Measurements from ENCODE around the gene LBR. TPM values are rescaled to one million over a fixed set of nuclear protein-coding genes. Genes with fewer than 3 reads are reported as not detected.
A peak's percentile ranks its signal among the peaks of the same experiment; 100 is the strongest.

LBR gene
- total and polyA plus RNA-seq, 2 experiments from 2014 or later = 50.6 to 91.3 TPM

DNA sequence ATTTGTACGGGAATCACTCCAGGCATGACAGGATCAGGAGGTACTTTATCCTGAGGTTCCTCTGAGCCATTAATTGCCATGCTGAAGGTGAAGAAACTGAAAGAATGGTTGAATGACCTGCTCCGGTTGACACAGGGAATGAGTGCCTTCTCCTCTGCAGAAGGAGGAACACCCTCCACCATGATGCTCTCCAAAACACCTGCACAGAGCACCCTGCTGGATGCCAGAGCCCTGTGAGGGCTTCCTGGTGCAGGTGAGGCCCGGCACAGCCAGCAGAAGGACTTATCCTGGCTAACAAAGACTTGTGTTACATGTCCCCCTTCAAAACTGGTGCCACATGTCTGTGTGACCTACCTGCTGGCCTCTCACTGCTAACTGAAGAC, 14.3 kb upstream of the LBR start (continued):
- TF ChIP-seq EZH2phosphoT487 (IDR thresholded peaks at IDR 0.05; ENCODE audit: unreplicated experiment) (no peak), POLR2AphosphoS5 (IDR thresholded peaks at IDR 0.05; ENCODE audit: low read depth) (no peak), ZNF114 (CRISPR knock-in tag; IDR thresholded peaks at IDR 0.05) (no peak), ZNF331 (CRISPR knock-in tag; IDR thresholded peaks at IDR 0.05; ENCODE audit: low read depth) (no peak), EZH2 (IDR thresholded peaks at IDR 0.05; ENCODE audit: low read depth, unreplicated experiment) (no peak), NANOG (IDR thresholded peaks at IDR 0.05; ENCODE audit: borderline replicate concordance) (no peak), JUNB (IDR thresholded peaks at IDR 0.05; ENCODE audit: unreplicated experiment) (no peak), CREB1 (CRISPR knock-in tag; IDR thresholded peaks at IDR 0.05; ENCODE audit: low read depth) (no peak)
- TF ChIP-seq, protein P1, sequence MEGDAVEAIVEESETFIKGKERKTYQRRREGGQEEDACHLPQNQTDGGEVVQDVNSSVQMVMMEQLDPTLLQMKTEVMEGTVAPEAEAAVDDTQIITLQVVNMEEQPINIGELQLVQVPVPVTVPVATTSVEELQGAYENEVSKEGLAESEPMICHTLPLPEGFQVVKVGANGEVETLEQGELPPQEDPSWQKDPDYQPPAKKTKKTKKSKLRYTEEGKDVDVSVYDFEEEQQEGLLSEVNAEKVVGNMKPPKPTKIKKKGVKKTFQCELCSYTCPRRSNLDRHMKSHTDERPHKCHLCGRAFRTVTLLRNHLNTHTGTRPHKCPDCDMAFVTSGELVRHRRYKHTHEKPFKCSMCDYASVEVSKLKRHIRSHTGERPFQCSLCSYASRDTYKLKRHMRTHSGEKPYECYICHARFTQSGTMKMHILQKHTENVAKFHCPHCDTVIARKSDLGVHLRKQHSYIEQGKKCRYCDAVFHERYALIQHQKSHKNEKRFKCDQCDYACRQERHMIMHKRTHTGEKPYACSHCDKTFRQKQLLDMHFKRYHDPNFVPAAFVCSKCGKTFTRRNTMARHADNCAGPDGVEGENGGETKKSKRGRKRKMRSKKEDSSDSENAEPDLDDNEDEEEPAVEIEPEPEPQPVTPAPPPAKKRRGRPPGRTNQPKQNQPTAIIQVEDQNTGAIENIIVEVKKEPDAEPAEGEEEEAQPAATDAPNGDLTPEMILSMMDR (conservative IDR thresholded peaks at IDR 0.05; ENCODE audit: low read depth in 2 of 2) = no peak

DNA sequence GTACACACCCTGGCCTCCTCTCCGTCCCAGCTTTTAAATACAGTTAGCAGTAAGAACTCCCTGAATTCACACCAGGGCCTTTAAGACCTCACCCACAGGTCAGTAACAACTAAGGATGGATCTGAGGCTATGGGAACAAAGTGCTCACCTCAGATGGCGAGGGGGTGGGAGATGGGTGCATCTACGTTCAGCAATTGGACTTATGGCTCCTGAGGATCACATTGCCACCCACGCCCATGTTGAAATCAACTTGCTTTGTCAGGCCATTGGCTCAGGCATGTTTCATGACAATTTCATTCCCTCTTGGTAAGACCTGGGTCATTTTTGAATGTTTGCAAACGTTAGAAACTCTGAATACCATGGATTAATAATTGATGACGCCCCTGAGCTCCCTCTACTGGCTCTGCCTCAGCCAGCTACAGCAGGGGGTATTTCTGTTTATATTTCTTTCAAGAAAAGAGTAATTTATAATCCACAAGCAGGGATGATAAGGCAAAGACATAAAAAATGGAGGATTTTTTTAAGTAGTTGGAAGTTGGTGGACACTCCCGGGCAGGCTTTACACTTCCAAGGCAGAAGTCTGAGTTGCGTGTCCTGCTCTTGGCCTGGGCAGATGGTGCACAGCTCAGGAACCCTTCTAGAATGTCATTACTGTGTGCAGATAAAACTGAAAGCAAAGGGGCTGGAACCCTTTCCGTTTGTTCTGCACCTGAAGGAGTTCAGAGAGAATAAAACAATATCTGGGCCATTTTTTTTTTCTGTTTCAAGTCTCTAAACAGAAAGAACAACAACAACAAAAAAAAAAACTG, 13.7 kb upstream of the LBR start:
- ATAC-seq = no peak
- Histone ChIP-seq H2AFZ (peak overlapping the region; percentile 20; the same call in 1 of the 2 replicates), H3K79me2 (replicated peaks; ENCODE audit: insufficient read depth) (no peaks in the 10 kb centered on the region), H3K4me3 (no peak overlapping the region), H3K4me2 (no peak overlapping the region), H3K27ac (ENCODE audit: low read depth) (no peak overlapping the region), H3F3A (replicated peaks; ENCODE audit: low read depth) (no peaks in the 10 kb centered on the region), H3K27me3 (ENCODE audit: insufficient read depth) (no peaks in the 10 kb centered on the region), H3K4me1 (ENCODE audit: insufficient read depth) (peaks cover 6% of the 10 kb centered on the region), H3K36me3 (ENCODE audit: insufficient read depth) (no peaks in the 10 kb centered on the region), H3K9me2 (ENCODE audit: insufficient read depth) (no peaks in the 10 kb centered on the region), H4K20me1 (replicated peaks; ENCODE audit: insufficient read depth) (no peaks in the 10 kb centered on the region)
- Mint-ChIP-seq H3K4me1 (peaks cover 20% of the 10 kb centered on the region), H3K4me3 (no peak overlapping the region), H3K27me3 (ENCODE audit: insufficient read depth, low read depth, poor library complexity) (peaks cover 13% of the 10 kb centered on the region), H3K9me3 (no peaks in the 10 kb centered on the region), H3K36me3 (ENCODE audit: low read depth) (no peaks in the 10 kb centered on the region), H3K27ac (no peak overlapping the region)
- TF ChIP-seq JUNB (IDR thresholded peaks at IDR 0.05; ENCODE audit: unreplicated experiment) = no peak
- TF ChIP-seq, protein P1 (conservative IDR thresholded peaks at IDR 0.05; ENCODE audit: low read depth in 2 of 2) = peak; percentile 28 to 38
- DNase-seq (ENCODE audit: low spot score) = no peak

All from GM23338 (cell line).